ENCODE data around the gene SHKBP1.

The SHKBP1 gene

GRCh38 chr19:40608957-40609356 is 32.3 kb downstream of the SHKBP1 start:
- Histone ChIP-seq H3K4me1 (ENCODE audit: control insufficient read depth, insufficient read depth, low read length) (peaks cover 31% of the 10 kb centered on the region), H3K36me3 (ENCODE audit: control insufficient read depth in 2 of 2, insufficient read depth in 1 of 2, low read length in 2 of 2) (peaks cover 0 to 5% of the 10 kb centered on the region in 2 experiments; a peak in 2 of 3 replicates), H3K4me3 (ENCODE audit: low read depth, low read length) (no peak overlapping the region), H3K27ac (ENCODE audit: extremely low read depth, low read depth, low read length) (peak overlapping the region; percentile 52; the same call in 1 of the 2 replicates), H3K9me3 (ENCODE audit: control insufficient read depth, insufficient read depth, low read depth, low read length) (no peaks in the 10 kb centered on the region)
- TF ChIP-seq ZNF112 (tag by site-specific recombination; IDR thresholded peaks at IDR 0.05) (no peak), KLF1 (tag by site-specific recombination; IDR thresholded peaks at IDR 0.05) (0 out of 2 replicates have a peak, but pooled peaks have one; percentile 1), ZNF311 (tag by site-specific recombination; IDR thresholded peaks at IDR 0.05; ENCODE audit: borderline replicate concordance) (0 out of 2 replicates have a peak, but pooled peaks have one; percentile 32), REPIN1 (tag by site-specific recombination; IDR thresholded peaks at IDR 0.05; ENCODE audit: low read depth) (0 out of 2 replicates have a peak, but pooled peaks have one; percentile 6), HOXD13 (CRISPR knock-in tag; IDR thresholded peaks at IDR 0.05; ENCODE audit: borderline replicate concordance) (no peak), ZNF664 (tag by site-specific recombination; IDR thresholded peaks at IDR 0.05) (peak; percentile 96)
- TF ChIP-seq, protein P1, sequence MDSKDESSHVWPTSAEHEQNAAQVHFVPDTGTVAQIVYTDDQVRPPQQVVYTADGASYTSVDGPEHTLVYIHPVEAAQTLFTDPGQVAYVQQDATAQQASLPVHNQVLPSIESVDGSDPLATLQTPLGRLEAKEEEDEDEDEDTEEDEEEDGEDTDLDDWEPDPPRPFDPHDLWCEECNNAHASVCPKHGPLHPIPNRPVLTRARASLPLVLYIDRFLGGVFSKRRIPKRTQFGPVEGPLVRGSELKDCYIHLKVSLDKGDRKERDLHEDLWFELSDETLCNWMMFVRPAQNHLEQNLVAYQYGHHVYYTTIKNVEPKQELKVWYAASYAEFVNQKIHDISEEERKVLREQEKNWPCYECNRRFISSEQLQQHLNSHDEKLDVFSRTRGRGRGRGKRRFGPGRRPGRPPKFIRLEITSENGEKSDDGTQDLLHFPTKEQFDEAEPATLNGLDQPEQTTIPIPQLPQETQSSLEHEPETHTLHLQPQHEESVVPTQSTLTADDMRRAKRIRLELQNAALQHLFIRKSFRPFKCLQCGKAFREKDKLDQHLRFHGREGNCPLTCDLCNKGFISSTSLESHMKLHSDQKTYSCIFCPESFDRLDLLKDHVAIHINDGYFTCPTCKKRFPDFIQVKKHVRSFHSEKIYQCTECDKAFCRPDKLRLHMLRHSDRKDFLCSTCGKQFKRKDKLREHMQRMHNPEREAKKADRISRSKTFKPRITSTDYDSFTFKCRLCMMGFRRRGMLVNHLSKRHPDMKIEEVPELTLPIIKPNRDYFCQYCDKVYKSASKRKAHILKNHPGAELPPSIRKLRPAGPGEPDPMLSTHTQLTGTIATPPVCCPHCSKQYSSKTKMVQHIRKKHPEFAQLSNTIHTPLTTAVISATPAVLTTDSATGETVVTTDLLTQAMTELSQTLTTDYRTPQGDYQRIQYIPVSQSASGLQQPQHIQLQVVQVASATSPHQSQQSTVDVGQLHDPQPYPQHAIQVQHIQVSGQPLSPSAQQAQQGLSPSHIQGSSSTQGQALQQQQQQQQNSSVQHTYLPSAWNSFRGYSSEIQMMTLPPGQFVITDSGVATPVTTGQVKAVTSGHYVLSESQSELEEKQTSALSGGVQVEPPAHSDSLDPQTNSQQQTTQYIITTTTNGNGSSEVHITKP (tag by site-specific recombination; IDR thresholded peaks at IDR 0.05), result 0 out of 2 replicates have a peak, but pooled peaks have one; percentile 7
- TF ChIP-seq, protein P2, sequence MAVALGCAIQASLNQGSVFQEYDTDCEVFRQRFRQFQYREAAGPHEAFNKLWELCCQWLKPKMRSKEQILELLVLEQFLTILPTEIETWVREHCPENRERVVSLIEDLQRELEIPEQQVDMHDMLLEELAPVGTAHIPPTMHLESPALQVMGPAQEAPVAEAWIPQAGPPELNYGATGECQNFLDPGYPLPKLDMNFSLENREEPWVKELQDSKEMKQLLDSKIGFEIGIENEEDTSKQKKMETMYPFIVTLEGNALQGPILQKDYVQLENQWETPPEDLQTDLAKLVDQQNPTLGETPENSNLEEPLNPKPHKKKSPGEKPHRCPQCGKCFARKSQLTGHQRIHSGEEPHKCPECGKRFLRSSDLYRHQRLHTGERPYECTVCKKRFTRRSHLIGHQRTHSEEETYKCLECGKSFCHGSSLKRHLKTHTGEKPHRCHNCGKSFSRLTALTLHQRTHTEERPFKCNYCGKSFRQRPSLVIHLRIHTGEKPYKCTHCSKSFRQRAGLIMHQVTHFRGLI (tag by site-specific recombination; IDR thresholded peaks at IDR 0.05), result peak; percentile 31; the same call in 1 of the 2 replicates
- CTCF ChIA-PET, result interaction anchor here (0.6 to 20.7 kb wide), 5 partner anchors 10 to 58 kb away, joined by 3 to 470 read pairs (median 6); no protein-coding TSS in a partner anchor
- POLR2A ChIA-PET, result interaction anchor here (0.6 to 3.8 kb wide), 5 partner anchors 8 to 283 kb away, joined by 3 to 61 read pairs (median 7); no protein-coding TSS in a partner anchor

- POLR2A ChIA-PET, result interaction anchor here (0.6 to 3.8 kb wide), 12 partner anchors 9 to 1073 kb away, joined by 3 to 61 read pairs (median 4); partner anchors contain the start of genes LTBP4 and SERTAD1
- TF ChIP-seq ZFP3 (tag by site-specific recombination; IDR thresholded peaks at IDR 0.05; ENCODE audit: low read depth), result no peak
- no peak; the same call in 1 of the 2 replicates for TF ChIP-seq GFI1B (tag by site-specific recombination; IDR thresholded peaks at IDR 0.05)
- TF ChIP-seq ZNF521 (tag by site-specific recombination; IDR thresholded peaks at IDR 0.05), result no peak
- TF ChIP-seq ZNF157 (tag by site-specific recombination; IDR thresholded peaks at IDR 0.05), result no peak
- TF ChIP-seq PRDM1 (tag by site-specific recombination; IDR thresholded peaks at IDR 0.05), result no peak
- TF ChIP-seq HOXC10 (CRISPR knock-in tag; IDR thresholded peaks at IDR 0.05), result no peak
- no peak for TF ChIP-seq ZSCAN16 (tag by site-specific recombination; IDR thresholded peaks at IDR 0.05)
- TF ChIP-seq FEZF1 (tag by site-specific recombination; IDR thresholded peaks at IDR 0.05), result peak; percentile 7; the same call in 1 of the 2 replicates
- TF ChIP-seq KLF10 (tag by site-specific recombination; IDR thresholded peaks at IDR 0.05), result peak; percentile 72
- TF ChIP-seq, protein P3, sequence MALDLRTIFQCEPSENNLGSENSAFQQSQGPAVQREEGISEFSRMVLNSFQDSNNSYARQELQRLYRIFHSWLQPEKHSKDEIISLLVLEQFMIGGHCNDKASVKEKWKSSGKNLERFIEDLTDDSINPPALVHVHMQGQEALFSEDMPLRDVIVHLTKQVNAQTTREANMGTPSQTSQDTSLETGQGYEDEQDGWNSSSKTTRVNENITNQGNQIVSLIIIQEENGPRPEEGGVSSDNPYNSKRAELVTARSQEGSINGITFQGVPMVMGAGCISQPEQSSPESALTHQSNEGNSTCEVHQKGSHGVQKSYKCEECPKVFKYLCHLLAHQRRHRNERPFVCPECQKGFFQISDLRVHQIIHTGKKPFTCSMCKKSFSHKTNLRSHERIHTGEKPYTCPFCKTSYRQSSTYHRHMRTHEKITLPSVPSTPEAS (tag by site-specific recombination; IDR thresholded peaks at IDR 0.05), result no peak
- TF ChIP-seq ZNF19 (tag by site-specific recombination; IDR thresholded peaks at IDR 0.05; ENCODE audit: low read depth), result no peak
- TF ChIP-seq, protein P4, sequence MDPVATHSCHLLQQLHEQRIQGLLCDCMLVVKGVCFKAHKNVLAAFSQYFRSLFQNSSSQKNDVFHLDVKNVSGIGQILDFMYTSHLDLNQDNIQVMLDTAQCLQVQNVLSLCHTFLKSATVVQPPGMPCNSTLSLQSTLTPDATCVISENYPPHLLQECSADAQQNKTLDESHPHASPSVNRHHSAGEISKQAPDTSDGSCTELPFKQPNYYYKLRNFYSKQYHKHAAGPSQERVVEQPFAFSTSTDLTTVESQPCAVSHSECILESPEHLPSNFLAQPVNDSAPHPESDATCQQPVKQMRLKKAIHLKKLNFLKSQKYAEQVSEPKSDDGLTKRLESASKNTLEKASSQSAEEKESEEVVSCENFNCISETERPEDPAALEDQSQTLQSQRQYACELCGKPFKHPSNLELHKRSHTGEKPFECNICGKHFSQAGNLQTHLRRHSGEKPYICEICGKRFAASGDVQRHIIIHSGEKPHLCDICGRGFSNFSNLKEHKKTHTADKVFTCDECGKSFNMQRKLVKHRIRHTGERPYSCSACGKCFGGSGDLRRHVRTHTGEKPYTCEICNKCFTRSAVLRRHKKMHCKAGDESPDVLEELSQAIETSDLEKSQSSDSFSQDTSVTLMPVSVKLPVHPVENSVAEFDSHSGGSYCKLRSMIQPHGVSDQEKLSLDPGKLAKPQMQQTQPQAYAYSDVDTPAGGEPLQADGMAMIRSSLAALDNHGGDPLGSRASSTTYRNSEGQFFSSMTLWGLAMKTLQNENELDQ (tag by site-specific recombination; IDR thresholded peaks at IDR 0.05; ENCODE audit: low read depth), result no peak
- TF ChIP-seq OVOL3 (tag by site-specific recombination; IDR thresholded peaks at IDR 0.05), result no peak
- no peak for TF ChIP-seq ZNF266 (tag by site-specific recombination; IDR thresholded peaks at IDR 0.05; ENCODE audit: low read depth)
- peak; percentile 98 for TF ChIP-seq KLF9 (tag by site-specific recombination; IDR thresholded peaks at IDR 0.05; ENCODE audit: low read depth)
- peak; percentile 43; the same call in 1 of the 2 replicates for TF ChIP-seq ZBTB8A (tag by site-specific recombination; IDR thresholded peaks at IDR 0.05)
Measured at GRCh38 chr19:40609561-40610395, 33.1 kb downstream of the SHKBP1 start.

More at GRCh38 chr19:40609561-40610395, 33.1 kb downstream of the SHKBP1 start:
- Histone ChIP-seq H3K27ac (ENCODE audit: extremely low read depth, low read depth, low read length) (peak overlapping the region; percentile 52; the same call in 1 of the 2 replicates), H3K4me1 (ENCODE audit: control insufficient read depth, insufficient read depth, low read length) (peaks cover 32% of the 10 kb centered on the region), H3K9me3 (ENCODE audit: control insufficient read depth, insufficient read depth, low read depth, low read length) (no peaks in the 10 kb centered on the region), H3K36me3 (ENCODE audit: control insufficient read depth in 2 of 2, insufficient read depth in 1 of 2, low read length in 2 of 2) (peaks cover 0 to 5% of the 10 kb centered on the region in 2 experiments; a peak in 2 of 3 replicates), H3K4me3 (ENCODE audit: low read depth, low read length) (peak overlapping the region; percentile 30)
- CTCF ChIA-PET, result interaction anchor here (0.6 to 20.7 kb wide), 7 partner anchors 11 to 92 kb away, joined by 3 to 470 read pairs (median 3); no protein-coding TSS in a partner anchor
